Right lung (tissue), 10 donors: ENCODE results near the gene MID1. TPM values are rescaled to one million over a fixed set of nuclear protein-coding genes. Genes with fewer than 3 reads are reported as not detected.
A peak's percentile ranks its signal among the peaks of the same experiment; 100 is the strongest.

Experiments used
- DNase-seq, 2 donors: peaks; one replicate each; pipeline ENCODE4 v3.0.0-alpha.2; 2013
- long read RNA-seq, 8 donors: transcript quantifications; one replicate each; lab custom pipeline, GENCODE V29; 2026
- polyA plus RNA-seq, 5 donors: library from polyadenylated mRNA; unstranded; fragments of 120-200 nt; gene quantifications; one replicate each; pipeline versions ENCODE4 v1.2.1 to v1.2.3, GENCODE V29; 2013; ENCODE audit warnings: inconsistent platforms in 1 of 5, low replicate concordance in 1 of 5; ENCODE audit not compliant: insufficient read length in 5 of 5, insufficient read depth in 1 of 5

Gene MID1, protein sequence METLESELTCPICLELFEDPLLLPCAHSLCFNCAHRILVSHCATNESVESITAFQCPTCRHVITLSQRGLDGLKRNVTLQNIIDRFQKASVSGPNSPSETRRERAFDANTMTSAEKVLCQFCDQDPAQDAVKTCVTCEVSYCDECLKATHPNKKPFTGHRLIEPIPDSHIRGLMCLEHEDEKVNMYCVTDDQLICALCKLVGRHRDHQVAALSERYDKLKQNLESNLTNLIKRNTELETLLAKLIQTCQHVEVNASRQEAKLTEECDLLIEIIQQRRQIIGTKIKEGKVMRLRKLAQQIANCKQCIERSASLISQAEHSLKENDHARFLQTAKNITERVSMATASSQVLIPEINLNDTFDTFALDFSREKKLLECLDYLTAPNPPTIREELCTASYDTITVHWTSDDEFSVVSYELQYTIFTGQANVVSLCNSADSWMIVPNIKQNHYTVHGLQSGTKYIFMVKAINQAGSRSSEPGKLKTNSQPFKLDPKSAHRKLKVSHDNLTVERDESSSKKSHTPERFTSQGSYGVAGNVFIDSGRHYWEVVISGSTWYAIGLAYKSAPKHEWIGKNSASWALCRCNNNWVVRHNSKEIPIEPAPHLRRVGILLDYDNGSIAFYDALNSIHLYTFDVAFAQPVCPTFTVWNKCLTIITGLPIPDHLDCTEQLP
- polyA plus RNA-seq = 10 to 100 TPM; 15.6 to 31.5 (median 24.5) TPM
- long read RNA-seq, donor 1, full-length matches to known transcripts = 9 of 9 reads
- long read RNA-seq, donor 1, partial matches to known transcripts = 0 of 9 reads
- long read RNA-seq, donor 1, other reads (novel, unspliced or antisense) = 0 of 9 reads
- long read RNA-seq, donor 2, full-length matches to known transcripts = 3 of 3 reads
- long read RNA-seq, donor 2, partial matches to known transcripts = 0 of 3 reads
- long read RNA-seq, donor 2, other reads (novel, unspliced or antisense) = 0 of 3 reads
- long read RNA-seq, donor 3 = 0 reads
- long read RNA-seq, donor 4 = 0 reads
- long read RNA-seq, donor 5, full-length matches to known transcripts = 6 of 6 reads
- long read RNA-seq, donor 5, partial matches to known transcripts = 0 of 6 reads
- long read RNA-seq, donor 5, other reads (novel, unspliced or antisense) = 0 of 6 reads
- long read RNA-seq, donor 6, partial matches to known transcripts = 0 of 3 reads
- long read RNA-seq, donor 6, other reads (novel, unspliced or antisense) = 0 of 3 reads
- long read RNA-seq, donor 7, full-length matches to known transcripts = 5 of 5 reads
- long read RNA-seq, donor 7, partial matches to known transcripts = 0 of 5 reads
- long read RNA-seq, donor 7, other reads (novel, unspliced or antisense) = 0 of 5 reads
- long read RNA-seq, donor 8 = 0 reads

DNA sequence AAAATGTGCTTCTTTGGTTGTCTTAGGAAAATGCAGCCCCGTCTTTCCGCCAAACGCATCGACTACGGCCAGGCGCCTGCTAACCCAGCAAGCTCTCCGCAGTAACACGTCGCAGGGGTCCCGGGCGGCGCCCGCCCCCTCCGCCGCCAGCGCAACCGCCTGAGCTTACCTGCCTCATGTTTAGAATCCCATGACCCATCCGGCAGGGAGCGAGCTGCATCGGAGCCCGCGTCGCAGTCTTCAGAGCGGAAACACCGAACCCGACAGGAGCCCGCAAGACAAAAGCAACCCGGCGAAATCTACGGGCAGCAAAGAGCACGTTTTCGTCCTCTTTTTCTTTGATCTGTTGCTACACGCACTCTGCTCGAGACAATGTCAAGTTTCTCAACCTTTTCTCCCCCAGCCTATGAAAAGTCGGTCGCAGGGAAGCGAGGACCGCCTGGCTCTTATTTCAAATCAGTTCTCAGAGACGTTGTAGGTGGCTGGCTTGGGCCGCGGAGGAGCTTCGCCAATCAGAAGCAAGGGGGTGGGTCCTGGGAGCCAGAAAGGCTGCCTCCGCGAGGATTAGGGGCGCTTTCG is at the start of gene MID1:
Gene MID1, minus strand, starts transcription at position 465 of the 579 bp plus-strand sequence. CDS start 53,038 bp downstream, outside the sequence.
- peak; percentile 71 to 80 for DNase-seq

- no peak for DNase-seq
These were observed 46.8 kb upstream of the MID1 start for GRCh38 chrX:10667143-10667542.

GRCh38 chrX:10666102-10666501 is 45.7 kb upstream of the MID1 start:
- no peak for DNase-seq

GRCh38 chrX:10665681-10666080 is 45.3 kb upstream of the MID1 start:
- no peak for DNase-seq

DNA sequence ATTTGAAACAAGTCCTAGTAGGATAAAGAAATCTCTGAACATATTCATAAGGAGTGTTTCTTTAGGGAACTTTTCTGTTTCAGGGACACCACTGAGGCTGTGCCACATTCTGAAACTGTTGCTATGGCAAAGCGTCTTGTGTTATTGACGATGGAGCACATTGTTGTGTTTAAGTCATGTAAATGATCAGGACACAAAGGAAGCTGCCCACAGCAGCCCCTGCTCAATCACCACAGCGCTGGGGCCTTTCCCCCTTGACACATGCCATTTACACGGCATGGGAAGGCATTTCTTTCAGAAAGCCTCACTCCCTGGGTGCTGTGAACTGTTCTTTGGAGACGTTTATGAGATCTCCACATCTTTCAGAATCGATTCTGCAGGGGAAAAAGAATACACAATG is 39.8 kb upstream of the MID1 start:
- DNase-seq = no peak

DNA sequence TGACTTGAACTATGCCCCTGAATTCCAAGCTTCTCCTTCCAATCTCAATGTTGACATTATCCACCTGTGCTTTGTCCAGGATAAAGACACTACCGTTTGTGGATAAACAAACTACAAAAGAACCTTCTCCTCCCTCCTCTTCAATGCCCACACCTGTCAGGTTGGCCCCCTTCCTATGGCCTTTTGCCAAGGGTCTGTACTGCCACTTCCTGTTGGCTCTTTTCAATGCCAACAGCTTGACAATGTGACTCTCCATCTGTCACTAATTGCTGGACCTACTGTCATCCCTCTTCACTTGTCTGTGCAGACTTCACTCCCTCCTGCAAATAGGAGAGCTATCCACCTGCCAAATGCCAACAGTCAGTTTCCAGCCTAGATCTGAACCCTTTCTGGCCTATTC is 35.8 kb upstream of the MID1 start:
- DNase-seq = no peak

DNA sequence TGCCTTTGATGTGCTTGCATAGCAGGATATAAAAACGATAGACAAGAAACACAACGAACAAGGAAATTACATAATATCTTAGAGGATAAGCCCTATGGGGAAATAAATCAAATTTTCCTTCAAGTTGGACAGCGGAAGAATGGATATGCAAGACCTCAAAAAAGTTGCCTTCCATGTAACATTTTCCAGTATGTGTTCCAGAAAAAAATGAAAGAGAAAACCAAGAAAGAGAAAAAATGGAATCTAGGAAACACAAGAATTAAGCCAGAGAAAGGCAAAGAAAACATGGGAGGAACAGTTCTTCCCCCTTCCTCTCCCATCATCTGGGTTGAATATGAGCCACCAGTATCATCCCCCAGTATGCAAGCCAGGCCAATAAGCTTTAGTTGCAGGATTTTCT is 34.6 kb upstream of the MID1 start:
- no peak for DNase-seq

DNA sequence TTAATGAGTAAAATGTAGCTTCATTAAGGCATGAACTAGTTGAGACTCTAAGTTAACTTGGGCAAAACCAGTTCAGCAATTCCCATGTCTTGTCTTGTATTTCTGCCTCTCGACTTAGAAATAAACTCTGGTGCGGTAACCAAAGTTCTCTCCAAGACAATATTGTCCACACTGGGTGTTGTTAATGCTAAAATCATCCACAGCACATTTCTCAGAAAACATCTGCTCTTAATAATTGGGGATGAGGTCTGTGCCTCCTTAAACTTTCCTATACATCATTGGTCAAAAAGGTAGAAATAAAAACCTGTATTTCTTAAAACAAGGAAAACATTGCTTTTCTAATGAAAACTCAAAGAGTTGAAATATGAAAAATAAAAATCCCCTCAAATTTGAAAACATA is 32.9 kb upstream of the MID1 start:
- no peak for DNase-seq

DNA sequence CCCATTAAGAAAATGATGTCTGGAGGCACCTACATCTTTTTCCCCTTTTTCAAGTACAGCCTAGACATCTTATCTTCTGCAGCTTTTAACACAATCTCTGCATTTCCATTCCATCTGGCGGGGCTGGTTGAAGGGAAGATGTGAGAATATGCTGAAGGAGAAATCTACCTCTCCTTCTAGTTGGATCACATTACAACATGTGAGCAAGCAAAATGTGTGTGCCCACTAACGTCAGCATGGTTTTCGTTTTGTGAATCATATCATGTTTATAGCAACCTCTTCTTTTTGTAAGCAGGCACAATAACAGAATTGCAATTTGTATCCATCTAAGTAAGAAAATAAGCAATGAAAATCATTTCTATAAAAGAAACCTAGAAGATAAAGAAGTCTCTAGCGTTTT is 28.9 kb upstream of the MID1 start:
- no peak for DNase-seq

DNA sequence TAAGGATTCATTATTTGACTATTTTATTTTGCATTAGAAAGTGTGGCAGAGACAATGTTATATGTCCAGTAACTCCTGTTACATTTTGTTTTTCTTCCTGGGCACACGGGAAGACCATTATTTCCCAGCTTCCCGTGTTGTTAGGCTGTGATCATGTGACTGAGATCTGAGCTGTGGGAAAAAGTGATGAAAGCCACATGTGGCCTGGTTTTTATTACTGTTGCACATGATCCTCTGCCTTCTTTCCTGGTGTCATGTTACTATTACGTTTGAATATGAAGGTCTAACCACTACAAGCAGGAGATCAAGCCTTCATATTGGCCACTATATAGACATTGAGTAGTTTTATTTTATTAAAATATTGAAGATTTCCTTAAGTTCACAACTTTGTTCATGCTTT is 28.2 kb upstream of the MID1 start:
- DNase-seq = no peak

DNA sequence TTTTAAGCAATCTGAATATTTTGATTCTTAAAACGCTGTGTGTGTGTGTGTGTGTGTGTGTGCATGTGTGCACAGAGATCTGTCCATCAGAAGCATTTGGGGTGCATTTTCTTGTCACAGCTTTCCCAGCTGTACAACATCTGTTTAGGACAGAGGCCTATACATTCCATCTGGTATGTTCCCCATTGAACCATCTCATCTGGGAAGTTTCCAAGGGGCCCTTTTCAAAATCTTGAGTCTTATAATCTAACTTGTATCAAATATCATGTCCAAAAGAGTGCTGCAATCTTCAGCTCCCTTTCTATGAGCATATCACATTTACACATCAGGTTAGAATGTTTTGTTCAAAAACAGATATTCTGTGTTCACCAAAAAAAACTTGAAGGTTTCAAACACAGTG is 16.5 kb upstream of the MID1 start:
- DNase-seq = no peak

DNA sequence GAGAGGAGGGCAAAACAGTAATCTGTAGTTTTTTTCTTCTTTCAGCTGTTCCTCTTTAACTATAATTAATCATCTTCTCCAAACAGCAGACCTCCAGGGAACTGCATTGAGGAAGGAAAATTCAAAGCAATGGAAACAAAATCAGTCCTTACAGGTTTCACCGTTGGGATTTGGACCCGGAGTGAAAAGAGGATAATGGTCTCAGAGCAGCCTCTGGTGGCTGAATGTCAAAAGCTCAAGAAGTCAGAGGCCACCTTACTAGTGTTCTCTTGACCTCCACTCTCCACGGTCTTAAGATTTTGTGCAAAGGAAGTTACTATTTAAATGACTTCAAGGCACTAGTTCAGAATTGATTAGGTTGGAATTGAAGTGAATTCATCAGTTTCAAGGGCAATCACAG is 16.0 kb upstream of the MID1 start:
- peak; percentile 18 to 37 for DNase-seq

- DNase-seq = no peak
These were observed 14.2 kb upstream of the MID1 start for GRCh38 chrX:10634392-10635161.

GRCh38 chrX:10633722-10634121 is 13.3 kb upstream of the MID1 start:
- DNase-seq = no peak

DNA sequence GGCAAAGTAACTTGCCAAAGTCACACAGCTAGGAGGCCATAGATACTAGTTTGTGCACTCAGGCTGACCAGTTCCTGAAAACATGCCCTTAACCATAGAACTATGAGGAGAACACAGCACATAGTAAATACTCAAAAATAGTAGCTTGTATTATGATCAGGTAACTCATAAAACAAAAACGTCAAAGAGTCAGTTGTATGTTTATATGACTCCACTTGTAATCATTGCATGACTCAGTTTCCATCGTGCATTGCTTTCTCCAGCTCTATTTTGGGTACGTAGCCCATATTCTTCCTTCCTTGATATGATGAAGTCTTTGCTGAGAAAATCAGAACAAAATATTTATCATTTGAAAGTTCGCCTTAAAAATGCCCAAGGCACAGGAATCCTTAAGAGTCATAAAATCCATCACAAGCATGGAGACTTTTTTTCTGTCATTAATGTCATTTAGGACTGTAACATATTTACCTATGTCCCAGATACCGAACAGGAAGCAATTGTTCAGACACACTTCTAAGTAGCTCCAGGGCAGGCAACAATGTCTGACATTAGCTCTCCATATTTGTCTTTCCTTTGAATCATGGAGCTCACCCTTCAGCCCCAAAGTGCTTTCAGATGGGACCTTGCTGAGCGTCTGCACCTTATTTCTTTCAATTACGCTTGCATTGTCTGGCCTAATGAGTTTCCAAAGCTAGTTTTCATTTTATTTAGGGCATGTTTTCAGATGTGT is 11.2 kb upstream of the MID1 start:
- DNase-seq = no peak

- no peak for DNase-seq
These were observed 9.9 kb upstream of the MID1 start for GRCh38 chrX:10630320-10630719.

GRCh38 chrX:10629905-10630304 is 9.5 kb upstream of the MID1 start:
- no peak for DNase-seq

GRCh38 chrX:10628906-10629305 is 8.5 kb upstream of the MID1 start:
- DNase-seq = no peak

DNA sequence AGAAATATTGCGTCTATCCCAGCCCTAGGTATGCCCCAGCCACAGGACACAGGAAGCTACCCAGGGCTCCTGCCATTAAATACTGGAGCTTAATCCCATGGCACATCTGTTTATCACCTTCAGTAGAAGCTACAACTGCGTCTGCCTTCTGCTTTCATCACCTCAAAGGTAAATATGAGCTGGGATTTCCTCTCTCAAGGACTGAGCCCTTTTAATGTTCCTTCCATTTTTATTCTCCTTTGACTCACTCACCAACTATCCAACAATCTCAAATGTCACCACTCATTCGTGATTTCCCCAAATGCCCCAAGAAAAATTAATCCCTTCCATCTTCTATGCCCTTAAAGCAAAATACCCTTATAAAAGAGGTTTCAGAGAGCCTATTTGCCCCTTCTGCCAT is 1.8 kb upstream of the MID1 start:
- DNase-seq = no peak
